K562 (cell line): ENCODE data around the gene LARP7.

Experiments
- CC2D1A ChIP-seq: fragments of 450-650 bp; IDR thresholded peaks from 2 replicates; pipeline ENCODE4 v1.6.1; 2017; ENCODE audit warnings: mild to moderate bottlenecking
- RERE ChIP-seq: sonication (generic); formaldehyde crosslinking; IDR thresholded peaks from 2 replicates; pipeline ENCODE4 v1.8.0; 2023; ENCODE audit warnings: missing genetic modification reagents, mild to moderate bottlenecking, borderline replicate concordance
- SPI1 ChIP-seq: IDR thresholded peaks from 2 replicates; pipeline ENCODE4 v1.6.1; 2011; ENCODE audit warnings: low read depth, low read length, control low read depth, borderline replicate concordance
- STAT6 ChIP-seq: sonication (generic); formaldehyde crosslinking; IDR thresholded peaks from 2 replicates; pipeline ENCODE4 v1.8.1; 2023; ENCODE audit warnings: mild to moderate bottlenecking, missing genetic modification reagents
- ZNF121 ChIP-seq: sonication (generic); formaldehyde crosslinking; conservative IDR thresholded peaks from 2 replicates; pipeline ENCODE4 v1.8.0; 2022; ENCODE audit warnings: missing genetic modification reagents
- ZNF780A ChIP-seq: fragments of 250-450 bp; sonication (Bioruptor Pico); IDR thresholded peaks from 2 replicates; pipeline ENCODE4 v1.5.0; 2021; ENCODE audit warnings: mild to moderate bottlenecking

- no peak for TF ChIP-seq ZNF121 (CRISPR knock-in tag)
- no peak; the same call in 1 of the 2 replicates for TF ChIP-seq STAT6 (CRISPR knock-in tag)
- TF ChIP-seq SPI1: no peak
- no peak for TF ChIP-seq ZNF780A (CRISPR knock-in tag)
- TF ChIP-seq RERE (CRISPR knock-in tag): no peak
- no peak for TF ChIP-seq CC2D1A
Measured at GRCh38 chr4:112637552-112637866, 566 bp downstream of the LARP7 start.
